Psoas muscle (tissue), 8 donors: ENCODE measurements around the gene VKORC1. TPM values are rescaled to one million over a fixed set of nuclear protein-coding genes. Genes with fewer than 3 reads are reported as not detected.

Source experiments
- ATAC-seq, 4 donors: fragments of 200-7000 bp; cut with Tn5 transposase; one replicate each; pipeline ENCODE4 v1.9.1; 2020; ENCODE audit warnings: moderate library complexity in 3 of 4, mild to moderate bottlenecking in 2 of 4
- DNase-seq, 2 donors: peaks; one replicate each; pipeline ENCODE4 v3.0.0-alpha.2; 2020
- H3K27ac ChIP-seq: fragments of 200-600 bp; one replicate; pipeline ENCODE4 v1.8.0; 2022
- H3K27me3 ChIP-seq, 3 donors: fragments of 200-600 bp in 1 of 3; one replicate each; pipeline versions ENCODE4 v1.6.1 to v1.8.0; 2013 to 2022; ENCODE audit warnings: low read length in 2 of 3, mild to moderate bottlenecking in 2 of 3, moderate library complexity in 1 of 3; ENCODE audit not compliant: insufficient read depth in 3 of 3
- H3K36me3 ChIP-seq, 2 donors: fragments of 200-600 bp in 1 of 2; one replicate each; pipeline versions ENCODE4 v1.6.1 to v1.8.0; 2013 to 2022; ENCODE audit warnings: low read depth in 1 of 2, mild to moderate bottlenecking in 1 of 2, moderate library complexity in 1 of 2; ENCODE audit not compliant: insufficient read depth in 1 of 2
- H3K4me1 ChIP-seq: fragments of 200-600 bp; one replicate; pipeline ENCODE4 v1.8.0; 2022
- H3K4me3 ChIP-seq: fragments of 200-600 bp; one replicate; pipeline ENCODE4 v1.8.0; 2022; ENCODE audit warnings: mild to moderate bottlenecking
- H3K9me3 ChIP-seq: fragments of 200-600 bp; one replicate; pipeline ENCODE4 v1.8.0; 2022
- WGBS, 3 donors: extraction: QIAGEN DNeasy Blood & Tissue Kit; methylation state at CpG; one replicate each; pipeline versions ENCODE4 v1.1.6 to v1.1.7; 2013; 5-methylcytosine and 5-hydroxymethylcytosine counted together
- intact Hi-C, 2 donors: fragments of 100-400 bp; cut with DNase I; formaldehyde crosslinking; loops; one replicate each; pipeline versions ENCODE4 v1.11.0 to v1.14.2; 2022
- polyA plus RNA-seq, 3 donors: library from polyadenylated mRNA; stranded (reverse); fragments of 200-250 nt; gene quantifications; one replicate each; pipeline ENCODE4 v1.2.3, GENCODE V29; 2013
- total RNA-seq, 4 donors: library from RNA; stranded (reverse); fragmentation: NEBNext Ultra II Directional in 2 of 4; extraction: Animal tissue kit (Norgen Biotek cat#: 25700) in 2 of 4; gene quantifications; one replicate each; pipeline versions ENCODE4 v1.2.1 to v1.2.4, GENCODE V29; 2021 to 2023
- TF ChIP-seq, protein P1 (sequence below): fragments of 200-600 bp; IDR thresholded peaks from one replicate; pipeline ENCODE4 v1.8.0; 2022; ENCODE audit warnings: antibody characterized with exemption
- donor health status: healthy with polysubstance abuse.
- donor health status: DM: no; HTN: no; CAD: no; lungs with moderate emphysema.
- donor health status: Bipolar disorder and iron deficiency.
- donor health status: healthy.
- donor health status: DM: yes; HTN: yes; CAD: no.
- donor health status: DM: no; HTN: no; CAD: no.
- donor health status: DM: no; HTN: no; CAD: no.
- donor health status: DM: yes; HTN: yes; CAD: no.

Gene VKORC1
- total and polyA plus RNA-seq, 7 donors, result 13.3 to 57.0 (median 17.8) TPM

DNA sequence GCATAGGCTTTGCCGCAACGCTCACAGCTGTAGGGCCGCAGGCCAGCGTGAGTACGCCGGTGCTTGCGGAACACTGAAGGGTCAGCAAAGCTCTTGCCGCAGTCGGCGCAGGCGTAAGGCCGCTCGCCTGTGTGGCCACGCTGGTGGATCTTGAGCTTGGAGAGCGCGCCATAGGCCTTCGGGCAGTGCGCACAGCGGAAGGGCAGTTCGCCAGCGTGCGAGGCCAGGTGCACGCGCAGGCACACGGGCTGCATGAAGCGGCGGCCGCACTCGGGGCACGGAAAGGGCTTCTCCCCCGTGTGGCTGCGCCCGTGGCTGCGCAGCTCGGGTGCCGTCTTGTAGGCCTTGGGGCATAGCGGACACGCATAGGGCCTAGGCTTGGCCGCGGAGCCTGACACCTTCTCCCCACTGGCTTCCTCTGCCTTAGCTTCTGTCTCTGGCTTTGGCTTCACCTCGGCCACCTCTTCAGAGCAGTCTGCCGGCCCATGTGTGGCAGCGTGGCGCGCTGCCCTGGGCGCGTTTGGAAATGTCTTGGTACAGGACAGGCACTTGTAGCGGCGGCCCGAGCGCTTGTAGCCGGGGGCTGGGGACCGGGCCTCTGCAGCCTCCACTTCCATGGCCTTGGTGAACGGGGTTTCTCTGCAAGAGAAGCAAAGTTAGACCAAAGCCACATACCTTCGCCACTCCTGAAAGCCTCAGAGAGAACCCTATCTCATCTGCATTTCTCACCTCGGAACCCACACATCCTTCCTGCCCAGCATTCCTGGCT is 30.6 kb downstream of the VKORC1 start:
- no peaks in the 10 kb centered on the region for H3K9me3 ChIP-seq
- H3K27me3 ChIP-seq, result no peaks in the 10 kb centered on the region
- TF ChIP-seq, protein P1, sequence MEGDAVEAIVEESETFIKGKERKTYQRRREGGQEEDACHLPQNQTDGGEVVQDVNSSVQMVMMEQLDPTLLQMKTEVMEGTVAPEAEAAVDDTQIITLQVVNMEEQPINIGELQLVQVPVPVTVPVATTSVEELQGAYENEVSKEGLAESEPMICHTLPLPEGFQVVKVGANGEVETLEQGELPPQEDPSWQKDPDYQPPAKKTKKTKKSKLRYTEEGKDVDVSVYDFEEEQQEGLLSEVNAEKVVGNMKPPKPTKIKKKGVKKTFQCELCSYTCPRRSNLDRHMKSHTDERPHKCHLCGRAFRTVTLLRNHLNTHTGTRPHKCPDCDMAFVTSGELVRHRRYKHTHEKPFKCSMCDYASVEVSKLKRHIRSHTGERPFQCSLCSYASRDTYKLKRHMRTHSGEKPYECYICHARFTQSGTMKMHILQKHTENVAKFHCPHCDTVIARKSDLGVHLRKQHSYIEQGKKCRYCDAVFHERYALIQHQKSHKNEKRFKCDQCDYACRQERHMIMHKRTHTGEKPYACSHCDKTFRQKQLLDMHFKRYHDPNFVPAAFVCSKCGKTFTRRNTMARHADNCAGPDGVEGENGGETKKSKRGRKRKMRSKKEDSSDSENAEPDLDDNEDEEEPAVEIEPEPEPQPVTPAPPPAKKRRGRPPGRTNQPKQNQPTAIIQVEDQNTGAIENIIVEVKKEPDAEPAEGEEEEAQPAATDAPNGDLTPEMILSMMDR, result no peak
- ATAC-seq, result no peak
- no peak overlapping the region for H3K4me3 ChIP-seq
- intact Hi-C loops, result no loop called here
- H3K27ac ChIP-seq, result peak overlapping the region; percentile 81
- 89 to 91% (median 91%) methylated on average over 44 to 56 of the region's 56 CpGs for WGBS, 3 donors
- H3K4me1 ChIP-seq, result peaks cover 11% of the 10 kb centered on the region
- peaks cover 0 to 39% of the 10 kb centered on the region in 2 donors for H3K36me3 ChIP-seq
- peak in 1 of 2 donors; percentile 55 for DNase-seq

DNA sequence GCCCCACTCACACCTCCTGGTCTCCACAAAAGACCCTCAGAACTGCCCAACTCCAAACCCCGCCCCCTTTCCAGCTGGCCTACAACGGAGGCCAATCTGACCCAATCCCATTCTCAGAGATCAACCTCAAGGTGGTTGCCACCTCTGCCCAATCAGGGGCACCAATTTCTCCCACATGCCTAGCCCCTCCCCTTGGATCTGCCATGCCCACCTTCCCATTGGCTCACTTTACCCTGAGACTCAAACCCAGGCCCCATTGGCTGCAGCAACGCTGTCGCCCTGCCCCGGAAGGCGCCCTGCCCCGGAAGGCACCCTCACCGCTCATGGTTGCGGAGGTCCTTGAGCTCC is 31.1 kb downstream of the VKORC1 start:
- Histone ChIP-seq H3K4me1 (peaks cover 11% of the 10 kb centered on the region), H3K27ac (peak overlapping the region; percentile 81), H3K9me3 (no peaks in the 10 kb centered on the region), H3K36me3 (peaks cover 0 to 41% of the 10 kb centered on the region in 2 donors), H3K27me3 (no peaks in the 10 kb centered on the region), H3K4me3 (no peak overlapping the region)
- intact Hi-C loops, result no loop called here
- TF ChIP-seq, protein P1, result no peak
- ATAC-seq (no peak), DNase-seq (no peak)
- 89 to 95% (median 92%) methylated on average over 9 of the region's 9 CpGs for WGBS, 3 donors

DNA sequence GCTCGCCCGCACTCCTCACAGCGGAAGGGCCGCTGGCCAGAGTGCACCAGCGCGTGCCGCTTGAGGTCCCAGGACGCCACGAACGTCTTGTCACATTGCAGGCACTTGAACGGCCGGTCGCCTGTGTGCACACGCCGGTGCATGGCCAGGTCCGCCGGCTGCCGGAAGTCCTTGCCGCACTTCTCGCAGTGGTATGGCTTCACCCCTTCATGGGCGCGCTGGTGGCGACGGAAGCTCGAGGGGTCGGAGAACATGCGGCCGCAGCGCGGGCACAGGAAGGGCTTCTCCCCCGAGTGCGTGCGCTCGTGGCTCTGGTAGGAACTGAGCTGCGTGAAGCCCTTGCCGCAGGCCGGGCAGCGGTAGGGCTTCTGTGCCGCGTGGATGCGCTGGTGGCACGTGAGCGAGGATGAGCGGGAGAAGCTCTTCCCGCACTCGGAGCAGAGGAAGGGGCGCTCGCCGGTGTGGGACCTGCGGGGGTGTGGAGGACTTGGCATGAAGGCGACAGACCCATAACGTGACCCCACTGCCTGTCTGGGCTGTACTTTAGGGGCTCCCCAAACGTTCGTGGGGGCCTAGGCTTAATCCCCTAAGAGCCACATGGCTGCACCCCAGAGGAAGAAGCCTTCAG is 32.7 kb downstream of the VKORC1 start:
- no peaks in the 10 kb centered on the region for H3K9me3 ChIP-seq
- peaks cover 0 to 46% of the 10 kb centered on the region in 2 donors for H3K36me3 ChIP-seq
- H3K27ac ChIP-seq, result no peak overlapping the region
- 94 to 97% (median 95%) methylated on average over 53 to 54 of the region's 54 CpGs for WGBS, 3 donors
- H3K27me3 ChIP-seq, result no peaks in the 10 kb centered on the region
- no peak for ATAC-seq
- intact Hi-C loops, result no loop called here
- DNase-seq, result no peak
- peaks cover 11% of the 10 kb centered on the region for H3K4me1 ChIP-seq
- TF ChIP-seq, protein P1, result no peak
- H3K4me3 ChIP-seq, result no peak overlapping the region

DNA sequence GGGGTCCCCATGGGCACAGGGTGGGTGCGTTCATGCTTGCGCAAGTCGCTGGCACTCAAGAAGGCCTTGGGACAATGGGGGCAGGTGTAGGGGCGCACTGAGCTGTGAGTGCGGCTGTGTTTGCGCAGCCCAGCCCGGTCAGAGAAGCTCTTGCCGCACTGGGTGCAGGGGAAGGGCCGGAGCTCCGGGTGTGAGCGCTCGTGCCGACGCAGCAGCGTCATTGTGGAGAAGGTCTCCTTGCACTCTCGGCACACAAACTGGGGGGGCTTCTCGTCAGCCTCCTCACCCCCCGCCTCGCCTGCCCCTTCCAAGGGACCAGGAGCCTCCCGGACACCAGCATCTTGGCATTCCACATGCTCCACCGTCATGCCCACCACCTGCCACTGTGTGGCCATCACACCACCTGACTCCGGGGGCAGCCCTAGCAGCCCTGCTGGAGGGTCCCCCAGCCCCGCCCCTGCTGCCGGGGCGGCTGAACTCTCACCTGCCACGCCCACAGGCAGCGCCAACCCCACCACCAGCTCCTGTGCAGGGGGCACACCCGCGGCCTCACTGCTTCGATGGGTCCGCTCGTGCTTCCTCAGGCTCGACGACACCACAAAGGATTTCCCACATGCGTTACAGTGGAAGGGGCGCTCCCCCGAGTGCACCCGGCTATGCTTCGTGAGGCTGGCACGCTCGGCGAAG is 33.3 kb downstream of the VKORC1 start:
- WGBS, 3 donors, result 91 to 94% (median 91%) methylated on average over 42 of the region's 42 CpGs
- ATAC-seq (no peak), DNase-seq (no peak)
- Histone ChIP-seq H3K27ac (no peak overlapping the region), H3K27me3 (no peaks in the 10 kb centered on the region), H3K4me1 (peaks cover 11% of the 10 kb centered on the region), H3K36me3 (peaks cover 0 to 46% of the 10 kb centered on the region in 2 donors), H3K9me3 (no peaks in the 10 kb centered on the region), H3K4me3 (no peak overlapping the region)
- intact Hi-C loops, result no loop called here
- TF ChIP-seq, protein P1, result no peak
